Keratinocyte (primary cell): ENCODE measurements around the gene DDIT3.

Experiments used
- EZH2 ChIP-seq: IDR thresholded peaks from one replicate; pipeline ENCODE4 v1.6.1; 2012; ENCODE audit warnings: inconsistent platforms, mild to moderate bottlenecking, low read length, moderate library complexity
- TF ChIP-seq, protein P1 (sequence below), 3 experiments: IDR thresholded peaks in 1 of 3; conservative IDR thresholded peaks in 1 of 3; optimal IDR thresholded peaks in 1 of 3; 2 replicates in 2 of 3; 3 replicates in 1 of 3; pipeline versions ENCODE3 to v1.5.1; 2011; ENCODE audit warnings: low read length in 3 of 3, mild to moderate bottlenecking in 3 of 3, moderate library complexity in 2 of 3, control low read depth in 1 of 3, inconsistent platforms in 1 of 3; ENCODE audit not compliant: insufficient read depth in 2 of 3; ENCODE audit errors: extremely low read depth in 1 of 3

DNA sequence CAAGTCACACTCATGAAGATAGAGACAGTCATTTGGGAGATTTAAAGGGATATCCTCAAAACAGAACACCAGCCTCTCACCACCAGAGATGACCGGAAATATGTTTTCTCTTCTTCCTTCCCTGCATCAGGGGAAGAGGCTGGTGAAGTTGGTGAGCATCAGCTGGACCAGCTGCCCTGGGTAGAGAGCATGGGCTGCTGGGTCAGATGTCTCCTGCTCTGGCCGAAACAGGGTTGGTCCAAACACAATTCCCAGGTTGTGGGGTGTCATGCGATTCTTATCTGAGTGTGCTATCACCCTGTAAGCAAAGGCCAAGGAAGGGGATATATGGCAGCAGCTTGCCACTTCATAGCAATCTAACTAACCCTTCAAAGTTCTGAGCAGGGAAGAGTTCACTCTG is 47.9 kb downstream of the DDIT3 start:
- TF ChIP-seq EZH2: no peak
- TF ChIP-seq, protein P1, sequence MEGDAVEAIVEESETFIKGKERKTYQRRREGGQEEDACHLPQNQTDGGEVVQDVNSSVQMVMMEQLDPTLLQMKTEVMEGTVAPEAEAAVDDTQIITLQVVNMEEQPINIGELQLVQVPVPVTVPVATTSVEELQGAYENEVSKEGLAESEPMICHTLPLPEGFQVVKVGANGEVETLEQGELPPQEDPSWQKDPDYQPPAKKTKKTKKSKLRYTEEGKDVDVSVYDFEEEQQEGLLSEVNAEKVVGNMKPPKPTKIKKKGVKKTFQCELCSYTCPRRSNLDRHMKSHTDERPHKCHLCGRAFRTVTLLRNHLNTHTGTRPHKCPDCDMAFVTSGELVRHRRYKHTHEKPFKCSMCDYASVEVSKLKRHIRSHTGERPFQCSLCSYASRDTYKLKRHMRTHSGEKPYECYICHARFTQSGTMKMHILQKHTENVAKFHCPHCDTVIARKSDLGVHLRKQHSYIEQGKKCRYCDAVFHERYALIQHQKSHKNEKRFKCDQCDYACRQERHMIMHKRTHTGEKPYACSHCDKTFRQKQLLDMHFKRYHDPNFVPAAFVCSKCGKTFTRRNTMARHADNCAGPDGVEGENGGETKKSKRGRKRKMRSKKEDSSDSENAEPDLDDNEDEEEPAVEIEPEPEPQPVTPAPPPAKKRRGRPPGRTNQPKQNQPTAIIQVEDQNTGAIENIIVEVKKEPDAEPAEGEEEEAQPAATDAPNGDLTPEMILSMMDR (optimal IDR thresholded peaks at IDR 0.05 in 1 of 3, IDR thresholded peaks at IDR 0.05 in 1 of 3, conservative IDR thresholded peaks at IDR 0.05 in 1 of 3; ENCODE audit: extremely low read depth in 1 of 3, insufficient read depth in 2 of 3, low read length in 3 of 3): no peak
